GM12865 (cell line): ENCODE results near the gene TREML2.

Source experiments
- DNase-seq: peaks from one replicate; pipeline ENCODE4 v3.0.0; 2010; ENCODE audit warnings: low read depth
- H3K4me3 ChIP-seq: 2 replicates; pipeline ENCODE4 v1.5.1; 2011; ENCODE audit warnings: mild to moderate bottlenecking, low read depth, low read length, control low read depth
- CTCF ChIP-seq: IDR thresholded peaks from 2 replicates; pipeline ENCODE4 v1.5.1; 2011; ENCODE audit warnings: low read length, control low read depth, low read depth, inconsistent platforms; ENCODE audit not compliant: insufficient read depth; ENCODE audit errors: missing control alignments

TREML2 gene

GRCh38 chr6:41232667-41233066, 31.7 kb upstream of the TREML2 start:
- TF ChIP-seq CTCF = no peak
- no peak for DNase-seq
- no peak overlapping the region for H3K4me3 ChIP-seq

- TF ChIP-seq CTCF = no peak
- H3K4me3 ChIP-seq = no peak overlapping the region
- DNase-seq = no peak
Measured at GRCh38 chr6:41231246-41231645, 30.3 kb upstream of the TREML2 start.

- no peak for TF ChIP-seq CTCF
- no peak overlapping the region for H3K4me3 ChIP-seq
Measured at GRCh38 chr6:41229721-41230120, 28.8 kb upstream of the TREML2 start.

GRCh38 chr6:41228616-41229015, 27.7 kb upstream of the TREML2 start:
- peak; percentile 27 for DNase-seq
- TF ChIP-seq CTCF = no peak

More at GRCh38 chr6:41229721-41230120, 28.8 kb upstream of the TREML2 start:
- DNase-seq = no peak

GRCh38 chr6:41228096-41228495, 27.1 kb upstream of the TREML2 start, which contains the start of gene TREML4:
TSS of gene TREML4 (plus strand) at chr6:41228349. CDS start at chr6:41228428, 79 bp downstream.
- no peak for DNase-seq
- TF ChIP-seq CTCF = no peak
- H3K4me3 ChIP-seq = no peak within 1 kb of the TSS

More at GRCh38 chr6:41228616-41229015, 27.7 kb upstream of the TREML2 start:
- H3K4me3 ChIP-seq = no peak overlapping the region

GRCh38 chr6:41226752-41227151, 25.8 kb upstream of the TREML2 start:
- DNase-seq = no peak
- TF ChIP-seq CTCF = no peak
- no peak overlapping the region for H3K4me3 ChIP-seq

GRCh38 chr6:41224800-41225199, 23.9 kb upstream of the TREML2 start:
- DNase-seq = no peak
- TF ChIP-seq CTCF = no peak
- H3K4me3 ChIP-seq = no peak overlapping the region
